Thymus (tissue), 11 donors: ENCODE results near the gene SLC35B2. TPM values are rescaled to one million over a fixed set of nuclear protein-coding genes. Genes with fewer than 3 reads are reported as not detected.

Experiments
- DNase-seq, 9 donors: peaks; one replicate each; pipeline ENCODE4 v3.0.0-alpha.2; 2013; ENCODE audit warnings: low spot score in 9 of 9, low read depth in 6 of 9, missing footprints in 1 of 9
- H3K27ac ChIP-seq, 2 donors: one replicate each; pipeline ENCODE4 v1.5.1; 2013; ENCODE audit warnings: control low read depth in 1 of 2, low read depth in 1 of 2, low read length in 1 of 2, mild to moderate bottlenecking in 1 of 2, moderate library complexity in 1 of 2
- H3K27me3 ChIP-seq, 2 donors: one replicate each; pipeline ENCODE4 v1.5.1; 2013; ENCODE audit warnings: low read length in 1 of 2; ENCODE audit not compliant: control insufficient read depth in 2 of 2, insufficient read depth in 1 of 2
- H3K36me3 ChIP-seq, 2 donors: one replicate each; pipeline ENCODE4 v1.5.1; 2013; ENCODE audit warnings: low read length in 1 of 2, mild to moderate bottlenecking in 1 of 2, moderate library complexity in 1 of 2; ENCODE audit not compliant: control insufficient read depth in 2 of 2, insufficient read depth in 2 of 2
- H3K4me1 ChIP-seq, 2 donors: one replicate each; pipeline ENCODE4 v1.5.1; 2013; ENCODE audit warnings: low read length in 2 of 2; ENCODE audit not compliant: control insufficient read depth in 2 of 2, insufficient read depth in 2 of 2
- H3K4me3 ChIP-seq, 2 donors: one replicate each; pipeline ENCODE4 v1.5.1; 2013; ENCODE audit warnings: low read length in 2 of 2, control low read depth in 1 of 2, mild to moderate bottlenecking in 1 of 2
- H3K9me3 ChIP-seq, 2 donors: one replicate each; pipeline ENCODE4 v1.5.1; 2013; ENCODE audit warnings: low read length in 1 of 2, mild to moderate bottlenecking in 1 of 2; ENCODE audit not compliant: control insufficient read depth in 2 of 2, insufficient read depth in 1 of 2
- WGBS: extraction: QIAGEN DNeasy Blood & Tissue Kit; methylation state at CpG from one replicate; pipeline ENCODE4 v1.1.7; 2013; 5-methylcytosine and 5-hydroxymethylcytosine counted together
- polyA plus RNA-seq: library from polyadenylated mRNA; stranded (reverse); fragments of 200-250 nt; gene quantifications from one replicate; pipeline ENCODE4 v1.2.3, GENCODE V29; 2013
- total RNA-seq: library from RNA; stranded (reverse); fragments of 120-200 nt; gene quantifications from one replicate; pipeline ENCODE4 v1.2.4, GENCODE V29; 2013
- donor health status: healthy.

Gene SLC35B2
- total and polyA plus RNA-seq, 2 donors = 18.8 to 19.1 TPM

DNA sequence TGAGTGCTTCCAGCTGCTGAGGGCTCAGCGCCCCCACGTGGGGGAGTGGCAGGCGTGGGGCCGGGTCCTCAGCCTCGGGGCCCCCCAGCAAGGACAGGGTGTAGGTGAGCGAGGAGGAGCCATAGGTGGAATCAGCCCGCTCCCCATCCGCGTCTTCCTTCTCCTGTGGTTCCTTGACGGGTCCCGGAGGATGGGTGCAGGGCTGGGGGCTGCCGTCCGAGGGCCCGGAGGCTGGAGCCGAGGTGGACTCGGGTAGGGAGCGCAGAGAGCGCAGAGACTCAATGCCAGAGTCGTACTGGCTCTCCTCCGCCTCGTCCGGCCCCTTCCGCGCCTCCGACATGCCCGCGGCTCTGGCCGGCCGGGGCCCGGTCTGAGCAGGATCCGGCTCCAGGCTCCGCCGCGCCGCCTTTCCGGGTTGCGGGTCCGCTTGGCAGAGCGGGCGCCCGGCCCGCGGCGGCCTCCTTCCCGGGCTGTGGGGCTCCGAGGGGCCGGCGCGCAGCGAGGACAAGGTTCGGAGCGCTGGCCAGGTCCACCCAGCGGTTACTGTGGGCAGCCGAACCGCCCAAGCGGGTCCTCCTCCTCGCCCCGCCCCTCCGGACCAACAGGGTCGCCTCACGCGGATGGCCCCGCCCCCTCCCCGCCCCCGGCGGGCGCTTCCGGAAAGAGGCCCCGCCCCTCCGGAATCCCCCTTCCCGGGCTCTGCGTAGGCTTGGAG, 7.8 kb upstream of the SLC35B2 start, which contains the start of gene NFKBIE:
Gene NFKBIE, minus strand, starts transcription at position 545 of the 715 bp plus-strand sequence. Its CDS starts 205 bp downstream, at position 340.
- Histone ChIP-seq H3K4me1 (peaks cover 18 to 41% of the 10 kb centered on the region in 2 donors), H3K36me3 (peaks cover 7 to 14% of the 10 kb centered on the region in 2 donors), H3K27me3 (peaks cover 24 to 27% of the 10 kb centered on the region in 2 donors), H3K4me3 (peak within 1 kb of the TSS; percentile 92 to 94), H3K9me3 (peaks cover 0 to 3% of the 10 kb centered on the region in 2 donors), H3K27ac (peak within 1 kb of the TSS; percentile 78 to 82)
- peak in 7 of 9 donors; percentile 65 to 89 (median 81) for DNase-seq
- under 1% methylated on average over 72 of the region's 72 CpGs for WGBS

DNA sequence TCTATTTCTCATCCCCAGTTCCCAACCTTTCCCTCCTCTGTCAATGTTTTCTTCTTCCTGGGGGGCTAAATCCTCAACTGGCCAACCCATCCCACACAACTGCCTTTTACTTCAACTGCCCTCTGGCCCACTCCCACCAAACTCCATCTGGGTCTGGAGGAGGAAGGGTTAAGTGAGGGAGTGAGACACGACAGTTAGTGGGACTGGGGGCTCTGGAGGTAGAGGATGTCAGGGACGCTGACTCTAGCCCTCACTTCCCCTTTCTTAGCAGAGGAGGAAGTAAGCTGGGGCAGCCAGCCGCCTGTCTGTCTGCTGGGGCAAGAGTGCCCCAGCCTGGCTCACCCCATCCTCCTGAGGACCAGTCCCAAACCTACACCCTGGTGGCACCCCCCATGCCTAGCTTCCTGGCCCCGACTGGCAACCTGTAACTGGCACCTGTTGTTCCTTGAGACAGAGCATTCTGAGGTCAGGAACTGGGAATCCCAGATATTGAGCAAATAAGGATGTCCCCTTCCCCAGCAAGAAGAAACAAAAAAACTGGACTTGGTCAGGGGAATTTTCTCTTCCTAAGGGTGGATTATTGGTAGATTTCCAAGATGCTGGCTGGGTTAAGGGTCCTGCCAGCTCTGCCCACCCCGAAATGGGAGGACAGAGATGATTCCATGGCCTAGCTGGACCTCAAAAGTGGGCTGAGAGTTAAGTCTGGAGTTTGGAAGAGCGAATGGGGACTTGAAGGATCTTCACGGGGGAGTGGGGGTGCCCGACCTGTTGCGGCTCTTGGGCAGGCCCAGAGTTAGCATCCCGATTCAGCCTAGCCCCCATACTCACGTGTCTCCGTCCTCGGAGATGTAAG, 7.1 kb upstream of the SLC35B2 start:
- Histone ChIP-seq H3K4me1 (peaks cover 18 to 41% of the 10 kb centered on the region in 2 donors), H3K9me3 (peaks cover 0 to 3% of the 10 kb centered on the region in 2 donors), H3K27me3 (peaks cover 16 to 19% of the 10 kb centered on the region in 2 donors), H3K4me3 (peak overlapping the region; percentile 92 to 94), H3K36me3 (peaks cover 13 to 22% of the 10 kb centered on the region in 2 donors), H3K27ac (peak overlapping the region in 1 of 2 donors; percentile 78)
- DNase-seq = peak in 1 of 9 donors; percentile 43
- WGBS = 3% methylated on average over 13 of the region's 13 CpGs

DNA sequence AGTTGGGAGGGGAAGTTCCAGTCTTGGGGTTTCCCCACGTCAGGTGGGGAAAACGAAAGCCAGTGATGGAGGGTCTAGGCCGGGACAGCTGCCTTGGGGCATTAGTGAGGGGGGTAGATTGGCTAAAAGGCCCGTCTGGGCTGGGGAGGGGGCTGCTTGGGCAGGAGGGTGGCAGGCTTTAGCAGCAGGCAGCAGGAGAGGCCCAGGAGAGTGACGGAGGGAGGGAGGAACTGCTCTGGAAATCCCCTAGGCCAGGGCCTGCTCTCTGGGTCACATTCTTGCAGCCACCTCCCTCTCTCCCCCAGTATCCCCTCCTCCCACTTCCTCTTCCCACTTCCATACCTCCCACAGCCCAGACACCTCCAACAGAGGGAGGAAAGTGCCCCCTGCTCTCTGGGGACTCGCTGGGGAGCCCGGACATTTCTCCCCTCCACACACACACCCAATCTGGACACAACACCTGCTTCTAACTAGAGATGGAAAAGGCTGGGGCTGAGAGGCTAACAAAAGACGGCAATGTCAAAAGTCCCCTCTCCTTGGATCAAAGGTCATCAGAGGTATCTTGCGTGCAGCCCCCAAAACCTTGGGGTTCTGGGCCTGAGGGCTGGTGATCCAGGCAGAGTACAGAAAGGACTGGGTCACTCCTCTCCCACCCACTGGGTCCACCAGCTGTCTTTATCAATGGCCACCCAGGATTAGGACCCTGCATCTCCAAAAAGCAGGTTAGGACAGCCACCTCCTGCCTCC, 6.2 kb upstream of the SLC35B2 start:
- H3K4me1 ChIP-seq = peaks cover 18 to 40% of the 10 kb centered on the region in 2 donors
- peak overlapping the region; percentile 37 to 78 for H3K27ac ChIP-seq
- peaks cover 7 to 11% of the 10 kb centered on the region in 2 donors for H3K27me3 ChIP-seq
- WGBS = 31% methylated on average over 9 of the region's 9 CpGs
- H3K36me3 ChIP-seq = peaks cover 13 to 29% of the 10 kb centered on the region in 2 donors
- DNase-seq = no peak
- peak overlapping the region; percentile 92 to 94 for H3K4me3 ChIP-seq
- H3K9me3 ChIP-seq = peaks cover 0 to 3% of the 10 kb centered on the region in 2 donors

DNA sequence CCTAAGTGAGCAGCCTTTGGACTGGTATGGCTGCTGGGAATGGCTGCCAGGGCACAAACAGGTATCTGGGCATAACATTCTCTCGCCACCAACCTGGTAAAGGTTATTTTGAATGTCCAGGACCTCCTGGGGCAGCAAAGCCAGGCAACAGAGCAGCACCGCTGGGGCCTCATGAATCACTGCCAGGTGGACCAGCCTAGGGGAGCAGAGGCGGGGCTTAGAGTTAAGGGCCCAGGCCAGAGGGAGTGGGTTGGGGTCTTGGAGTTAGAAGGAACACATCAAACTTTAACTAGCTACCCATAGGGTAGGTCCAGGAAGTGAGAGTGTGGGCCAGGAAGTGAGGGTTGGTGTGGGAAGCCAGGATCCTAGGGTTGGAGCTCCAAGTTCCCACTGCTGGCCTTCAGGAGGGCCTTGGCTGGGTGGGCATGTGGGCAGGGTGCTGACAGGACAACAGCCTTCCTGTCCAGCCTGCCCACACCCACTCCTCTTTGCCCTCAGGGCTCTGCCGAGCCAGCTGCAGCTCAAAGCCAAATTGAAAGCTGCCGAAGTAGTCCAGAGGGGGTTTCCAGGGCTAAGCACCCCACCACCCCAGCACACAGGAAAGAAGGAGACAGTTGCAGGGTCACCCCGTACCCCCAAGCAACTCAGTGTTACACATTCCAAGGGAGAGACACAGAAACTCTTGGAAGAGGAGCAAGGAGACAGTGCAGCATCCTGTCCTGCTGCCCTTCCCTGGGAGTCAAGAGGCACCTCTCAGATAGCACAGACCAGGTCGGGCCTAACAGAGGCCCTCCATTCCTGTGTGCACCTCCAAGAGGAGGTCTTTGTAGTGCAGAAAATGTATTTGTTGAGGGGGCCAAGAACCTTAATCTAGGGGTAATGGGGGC, 5.4 kb upstream of the SLC35B2 start:
- H3K4me3 ChIP-seq = peak overlapping the region; percentile 1 to 94
- H3K27me3 ChIP-seq = peaks cover 3 to 5% of the 10 kb centered on the region in 2 donors
- DNase-seq = no peak
- peaks cover 0 to 3% of the 10 kb centered on the region in 2 donors for H3K9me3 ChIP-seq
- H3K36me3 ChIP-seq = peaks cover 13 to 33% of the 10 kb centered on the region in 2 donors
- H3K27ac ChIP-seq = peak overlapping the region; percentile 54 to 78
- peaks cover 19 to 37% of the 10 kb centered on the region in 2 donors for H3K4me1 ChIP-seq
- 63% methylated on average over 7 of the region's 7 CpGs for WGBS

DNA sequence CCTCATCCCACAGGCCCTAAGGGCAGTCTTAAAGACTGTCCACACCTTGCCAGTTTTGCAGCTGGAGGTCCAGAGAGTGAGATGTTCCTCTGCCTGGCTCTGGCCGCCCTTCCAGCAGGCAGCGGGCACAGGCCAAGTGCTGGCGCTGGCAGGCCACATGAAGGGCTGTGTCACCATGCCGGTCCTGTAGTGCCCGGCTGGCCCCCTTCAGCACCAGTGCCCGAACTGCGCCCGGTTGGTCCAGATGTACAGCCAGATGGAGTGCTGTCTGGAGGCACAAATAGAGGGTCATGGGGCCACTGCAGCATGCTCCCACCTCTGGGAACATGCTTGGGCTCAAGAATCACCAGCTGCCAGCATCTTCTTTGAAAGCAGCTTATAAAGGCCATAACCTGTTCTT, 4.3 kb upstream of the SLC35B2 start:
- Histone ChIP-seq H3K27ac (no peak overlapping the region), H3K4me1 (peaks cover 22 to 41% of the 10 kb centered on the region in 2 donors), H3K27me3 (peaks cover under 1% of the 10 kb centered on the region in 2 donors), H3K9me3 (peaks cover 0 to 3% of the 10 kb centered on the region in 2 donors), H3K36me3 (peaks cover 13 to 33% of the 10 kb centered on the region in 2 donors), H3K4me3 (no peak overlapping the region)
- WGBS = 96% methylated on average over 8 of the region's 8 CpGs
- DNase-seq = no peak

DNA sequence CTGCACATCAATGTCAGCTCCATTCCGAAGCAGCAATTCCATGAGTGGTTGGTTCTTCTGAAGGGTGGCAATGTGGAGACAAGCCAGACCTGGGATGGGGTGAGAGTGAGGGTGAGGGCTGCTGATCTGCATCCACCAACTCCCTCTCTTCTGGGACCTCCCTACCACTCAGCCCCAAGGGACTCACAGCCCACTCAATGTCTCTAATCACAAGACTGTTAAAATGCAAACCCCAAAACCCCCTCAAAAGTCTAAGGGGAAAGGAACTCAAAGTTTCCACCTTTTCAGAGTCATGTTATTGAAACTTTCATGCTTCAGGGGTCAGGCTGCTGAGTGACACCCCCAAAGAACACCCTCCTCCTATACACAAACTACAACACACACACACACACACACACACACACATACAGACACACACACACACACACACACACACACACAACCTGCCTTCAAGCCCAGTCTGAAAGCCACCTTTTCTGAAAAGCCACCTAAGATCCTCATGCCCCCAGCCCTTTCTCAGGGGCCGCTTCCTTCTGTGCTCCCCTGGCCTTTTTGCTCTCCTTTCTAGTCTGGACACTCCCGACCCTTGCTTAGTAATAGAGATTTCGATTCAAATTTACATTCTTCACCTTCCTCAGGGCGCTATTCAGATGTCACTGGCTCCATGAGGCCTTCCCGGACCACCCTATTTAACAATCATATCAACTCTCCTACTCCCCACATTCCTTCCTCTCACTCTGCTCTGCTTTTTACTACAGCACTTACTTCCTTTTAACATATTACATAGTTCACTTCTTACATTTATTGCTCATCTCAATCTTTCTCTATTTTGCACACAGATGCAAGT, 3.3 kb upstream of the SLC35B2 start:
- Histone ChIP-seq H3K27ac (no peak overlapping the region), H3K4me1 (peaks cover 25 to 46% of the 10 kb centered on the region in 2 donors), H3K36me3 (peaks cover 13 to 33% of the 10 kb centered on the region in 2 donors), H3K27me3 (no peaks in the 10 kb centered on the region), H3K9me3 (peaks cover 0 to 3% of the 10 kb centered on the region in 2 donors), H3K4me3 (no peak overlapping the region)
- 98% methylated on average over 6 of the region's 6 CpGs for WGBS
- DNase-seq = no peak

- H3K9me3 ChIP-seq = peaks cover 0 to 2% of the 10 kb centered on the region in 2 donors
- DNase-seq = no peak
- peaks cover 17 to 38% of the 10 kb centered on the region in 2 donors for H3K36me3 ChIP-seq
- WGBS = 96% methylated on average over 8 of the region's 8 CpGs
- no peaks in the 10 kb centered on the region for H3K27me3 ChIP-seq
- H3K4me3 ChIP-seq = no peak overlapping the region
- H3K27ac ChIP-seq = no peak overlapping the region
- peaks cover 25 to 49% of the 10 kb centered on the region in 2 donors for H3K4me1 ChIP-seq
Measured at GRCh38 chr6:44260011-44260410, 2.7 kb upstream of the SLC35B2 start.
